Tongue (tissue), 2 donors: Measurements from ENCODE around the gene ZMIZ1. TPM values are rescaled to one million over a fixed set of nuclear protein-coding genes. Genes with fewer than 3 reads are reported as not detected.
A peak's percentile ranks its signal among the peaks of the same experiment; 100 is the strongest.

Experiments
- DNase-seq: peaks from one replicate; pipeline ENCODE4 v3.0.0-alpha.2; 2015
- total RNA-seq: library from RNA; depleted of rRNA; stranded (reverse); fragments of >200 nt; gene quantifications from one replicate; pipeline ENCODE4 v1.2.3, GENCODE V29; 2014

The ZMIZ1 gene
- total RNA-seq, 1 donor from 2014 or later = 31.6 TPM

DNA sequence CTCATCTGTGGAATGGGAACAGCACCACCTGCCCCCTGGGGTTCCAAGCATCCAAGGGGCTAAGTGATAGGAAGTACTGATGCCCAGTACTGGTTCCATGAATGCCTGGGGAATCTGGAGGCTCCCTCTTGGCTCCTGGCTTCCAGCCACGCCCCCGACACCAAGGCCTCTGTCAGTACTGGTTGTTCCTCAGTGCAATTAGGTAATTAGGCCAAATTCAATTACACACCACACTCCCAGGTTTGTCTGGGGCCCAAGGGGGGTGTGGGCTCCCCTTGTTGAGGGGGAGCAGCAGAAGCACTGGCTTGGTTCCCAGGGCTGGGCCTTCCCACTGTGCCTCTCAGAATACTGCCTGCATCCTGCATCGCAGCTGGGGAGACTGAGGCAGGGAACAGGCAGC lies 164.1 kb downstream of the ZMIZ1 start:
- DNase-seq = no peak

DNA sequence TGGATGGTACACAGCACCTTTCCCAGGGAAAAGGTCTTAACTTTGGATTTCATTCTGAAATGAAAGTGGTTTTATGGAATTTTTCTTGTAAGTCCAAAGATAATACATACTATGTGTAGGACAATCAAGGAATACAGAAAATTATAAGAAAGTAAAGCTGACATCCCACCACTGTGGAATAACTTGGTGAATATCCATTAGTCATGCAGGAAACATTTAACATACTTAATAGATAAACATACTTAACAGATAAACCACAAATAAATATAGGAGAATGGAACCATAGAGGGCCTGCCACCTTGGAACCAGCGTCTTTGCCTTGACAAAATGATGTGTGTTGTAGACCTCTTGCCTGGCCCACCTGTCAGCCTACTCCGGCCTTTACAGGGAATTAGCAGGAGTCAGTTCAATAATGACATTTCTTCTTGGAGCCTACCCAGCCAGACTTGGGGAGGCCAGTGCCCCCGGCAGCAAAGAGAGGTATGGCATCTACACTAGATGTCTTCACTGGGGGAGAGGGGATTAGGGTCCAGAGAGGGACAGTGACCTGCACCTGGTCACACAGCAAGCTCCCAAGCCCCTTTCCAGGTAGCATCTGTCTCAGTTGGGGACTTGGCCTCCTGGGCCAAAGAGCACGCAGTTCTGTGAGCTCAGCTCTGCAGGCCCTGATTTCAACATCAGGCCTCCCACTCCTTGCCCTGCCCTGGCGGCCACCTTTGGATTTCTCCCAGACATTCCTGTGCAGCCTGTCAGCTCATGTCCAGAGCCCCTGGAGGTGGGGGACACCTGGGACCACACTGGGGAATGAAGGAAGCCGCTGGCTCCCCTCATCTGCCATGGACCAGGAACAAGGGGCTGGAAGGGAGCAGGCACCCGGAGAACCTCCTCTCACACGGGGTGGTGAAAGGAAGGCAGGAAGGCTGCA lies 165.9 kb downstream of the ZMIZ1 start:
- DNase-seq = no peak

DNA sequence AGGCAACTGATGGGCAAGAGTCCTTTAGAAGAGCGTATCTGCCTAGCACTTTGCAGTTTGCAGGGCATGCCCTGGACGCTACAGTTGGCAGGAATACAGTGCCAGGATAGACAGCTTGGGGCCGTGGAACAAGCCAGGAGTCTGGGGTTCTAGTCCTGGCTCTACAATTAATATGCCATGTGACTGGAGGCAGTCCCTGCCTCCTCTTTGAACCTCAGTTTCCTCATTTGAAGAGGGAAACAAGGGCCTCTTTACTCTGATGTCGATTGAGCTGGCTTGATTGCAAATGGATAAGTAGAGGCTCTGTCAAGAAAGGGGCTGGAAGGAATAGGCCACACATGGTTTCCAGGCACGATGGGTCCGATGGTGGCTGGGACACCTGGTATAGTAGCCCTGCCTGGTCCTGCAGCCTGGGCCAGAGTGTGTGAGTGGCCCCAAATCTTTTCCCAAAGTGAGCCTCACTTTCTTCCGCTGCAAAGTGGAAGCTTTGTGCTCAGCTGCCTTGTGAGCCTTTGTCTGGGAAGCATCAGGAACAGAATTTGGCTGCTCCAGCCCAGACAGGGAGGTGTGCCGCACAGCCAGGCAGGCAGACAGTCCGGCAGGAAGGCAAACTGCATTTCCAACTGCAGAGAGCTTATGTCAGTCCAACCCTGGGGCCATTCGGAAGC lies 167.1 kb downstream of the ZMIZ1 start:
- DNase-seq = no peak

GRCh38 chr10:79236433-79236765 lies 167.6 kb downstream of the ZMIZ1 start:
- DNase-seq = no peak

DNA sequence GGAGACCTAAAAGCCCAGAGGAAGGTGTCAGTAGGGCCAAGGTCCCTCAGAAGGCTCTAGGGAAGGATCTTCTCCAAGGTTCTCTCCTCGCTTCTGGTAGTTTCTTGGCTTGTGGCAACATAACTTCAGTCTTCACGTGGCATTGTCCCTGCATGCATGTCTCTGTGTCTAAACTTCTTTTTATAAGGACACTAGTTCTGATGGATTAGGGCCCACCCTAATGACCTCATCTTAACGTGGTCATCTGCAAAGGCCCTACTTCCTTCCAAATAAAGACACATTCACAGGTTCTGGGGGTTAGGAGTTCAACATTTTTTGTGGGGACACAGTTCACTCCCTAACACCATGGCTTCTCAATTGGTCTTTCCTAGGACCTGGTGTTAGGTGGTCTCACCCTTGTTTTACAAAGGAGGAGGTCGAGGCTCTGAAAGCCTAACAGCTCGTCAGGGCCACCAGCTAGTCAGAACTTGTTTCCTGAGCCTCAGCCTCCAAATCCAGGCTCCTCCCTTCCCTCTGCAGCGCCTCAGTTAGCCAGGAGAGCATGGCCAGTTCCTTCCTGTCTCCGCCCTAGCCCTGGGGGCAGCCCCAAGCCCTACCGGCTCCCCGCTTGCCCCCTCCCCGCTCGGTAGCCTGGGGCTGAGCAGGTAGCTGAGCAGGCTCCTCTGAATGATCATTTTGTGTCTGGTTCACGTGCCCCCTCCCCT lies 168.8 kb downstream of the ZMIZ1 start:
- no peak for DNase-seq

DNA sequence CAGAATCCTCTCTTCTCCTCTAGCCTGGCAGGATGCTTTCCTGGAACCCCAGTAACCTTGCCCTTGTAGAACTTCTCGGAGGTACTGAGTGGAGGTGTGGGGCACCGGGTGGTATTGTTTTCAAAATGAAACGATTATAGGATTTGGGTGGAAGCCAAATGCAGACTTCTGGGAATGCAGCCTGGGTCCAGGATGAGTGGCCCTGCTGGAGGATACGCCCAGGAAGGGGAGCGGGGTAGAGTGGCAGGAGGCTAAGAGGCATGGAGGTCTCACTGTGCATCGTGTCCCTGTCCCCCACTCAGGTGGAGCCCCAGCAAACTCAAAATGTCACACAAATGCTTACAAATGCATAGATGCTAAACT lies 169.4 kb downstream of the ZMIZ1 start:
- no peak for DNase-seq

GRCh38 chr10:79238606-79239005 lies 169.8 kb downstream of the ZMIZ1 start:
- no peak for DNase-seq

GRCh38 chr10:79239275-79239779 lies 170.6 kb downstream of the ZMIZ1 start:
- no peak for DNase-seq

- no peak for DNase-seq
Observed at GRCh38 chr10:79239924-79240581, 171.3 kb downstream of the ZMIZ1 start.

GRCh38 chr10:79241629-79241989 lies 172.8 kb downstream of the ZMIZ1 start:
- no peak for DNase-seq

DNA sequence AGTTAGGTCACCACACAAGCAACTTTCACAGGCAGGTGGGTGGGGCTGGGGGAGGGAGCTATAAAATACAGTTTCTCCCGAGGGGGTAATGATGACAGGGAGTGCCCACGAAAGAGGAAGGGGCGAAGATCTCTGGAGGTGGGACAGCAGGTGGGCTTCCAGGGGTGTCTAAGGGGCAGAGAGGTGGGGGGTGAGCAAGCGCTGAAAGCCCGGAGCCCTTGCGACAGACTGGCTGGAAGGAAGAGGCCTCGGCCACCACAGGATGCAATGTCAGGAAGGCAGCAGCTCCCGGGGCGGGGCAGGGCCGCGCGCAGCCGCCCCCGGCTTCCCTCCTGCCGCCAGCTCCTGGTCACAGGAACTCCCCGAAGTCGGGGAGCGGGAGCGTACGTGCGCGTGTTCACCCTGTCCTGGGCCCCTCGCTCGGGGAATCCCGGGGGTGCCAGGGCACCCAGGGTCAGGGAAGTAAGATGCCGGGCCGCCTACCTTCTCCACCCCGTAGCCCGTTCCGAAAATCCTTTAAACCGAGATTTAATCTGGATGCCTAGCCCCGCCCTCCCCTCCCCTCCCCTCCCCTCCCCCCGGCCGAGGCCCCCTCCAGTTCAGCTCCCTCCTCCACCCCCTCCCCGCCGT lies 173.3 kb downstream of the ZMIZ1 start:
- DNase-seq = peak; percentile 62

DNA sequence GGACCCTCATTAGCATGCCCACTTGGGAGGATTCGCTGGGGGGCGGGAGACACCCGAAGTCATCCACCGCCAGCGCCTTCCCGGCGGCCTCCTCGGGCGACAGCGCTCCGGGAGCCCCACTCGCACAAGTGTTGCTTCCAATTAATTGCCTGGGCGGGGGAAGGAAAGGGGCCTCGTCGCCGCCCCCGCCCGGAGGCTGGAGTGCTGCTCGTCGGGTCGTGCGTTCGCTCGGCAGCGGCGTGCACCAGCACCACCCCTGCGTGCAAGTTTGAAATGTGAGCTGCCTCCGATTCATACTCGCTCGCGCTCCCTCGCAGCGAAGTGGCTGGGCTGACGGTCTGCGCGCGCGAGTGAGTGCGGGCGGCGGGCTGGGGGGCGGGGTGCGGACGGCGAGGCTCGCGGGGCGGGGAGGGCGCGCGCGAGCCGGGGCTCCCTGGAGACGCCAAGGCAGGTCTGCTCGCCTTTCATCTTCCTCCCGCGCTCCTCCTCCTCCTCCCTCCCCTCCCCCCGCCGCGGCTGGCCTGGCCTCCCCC lies 173.9 kb downstream of the ZMIZ1 start:
- DNase-seq = peak; percentile 90

DNA sequence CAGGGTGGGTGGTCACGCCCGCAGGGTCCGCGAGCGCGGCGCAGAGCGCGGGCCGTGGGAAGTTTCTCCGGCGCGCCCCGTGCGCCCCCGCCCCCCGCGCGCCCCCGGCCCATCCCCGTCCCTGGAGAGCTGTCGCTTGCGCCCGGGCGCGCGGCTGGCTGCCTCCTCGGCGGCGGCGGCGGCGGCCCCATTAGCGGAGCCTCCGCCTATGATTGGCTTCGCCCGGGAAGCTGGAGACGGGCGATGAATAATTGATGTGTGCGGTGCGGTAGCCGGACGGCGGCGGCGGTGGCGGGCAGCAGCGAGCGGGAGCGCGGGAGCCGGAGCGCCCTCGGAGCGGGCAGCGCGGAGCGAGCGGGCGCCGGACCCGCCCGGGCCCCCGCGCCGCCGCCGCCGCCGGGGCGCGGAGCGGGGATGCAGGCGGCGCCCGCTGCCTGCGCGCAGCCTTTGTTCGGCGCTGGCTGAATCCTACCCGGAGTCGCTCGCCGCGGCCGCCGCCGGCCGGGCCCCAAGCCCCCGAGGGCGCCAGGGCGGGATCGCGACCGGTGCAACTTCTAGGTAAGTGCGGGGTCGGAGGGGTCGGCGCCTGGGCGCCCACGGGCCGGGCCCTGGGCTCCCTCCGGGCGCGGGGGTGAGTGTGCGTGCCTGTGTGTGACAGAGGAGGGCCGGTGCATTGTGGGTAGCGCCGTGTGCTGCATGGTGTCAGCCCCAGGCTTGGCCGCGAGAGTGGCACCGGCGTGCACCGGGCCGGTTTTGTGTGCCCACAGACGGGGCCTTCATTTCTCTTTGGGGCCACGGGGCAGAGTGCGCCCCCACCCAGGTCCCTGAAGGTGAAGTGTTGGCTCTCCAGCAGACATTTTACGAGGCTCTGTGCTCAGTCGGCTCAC lies 174.7 kb downstream of the ZMIZ1 start:
- peak; percentile 68 for DNase-seq

- DNase-seq = no peak
Observed at GRCh38 chr10:79244068-79244442, 175.3 kb downstream of the ZMIZ1 start.

DNA sequence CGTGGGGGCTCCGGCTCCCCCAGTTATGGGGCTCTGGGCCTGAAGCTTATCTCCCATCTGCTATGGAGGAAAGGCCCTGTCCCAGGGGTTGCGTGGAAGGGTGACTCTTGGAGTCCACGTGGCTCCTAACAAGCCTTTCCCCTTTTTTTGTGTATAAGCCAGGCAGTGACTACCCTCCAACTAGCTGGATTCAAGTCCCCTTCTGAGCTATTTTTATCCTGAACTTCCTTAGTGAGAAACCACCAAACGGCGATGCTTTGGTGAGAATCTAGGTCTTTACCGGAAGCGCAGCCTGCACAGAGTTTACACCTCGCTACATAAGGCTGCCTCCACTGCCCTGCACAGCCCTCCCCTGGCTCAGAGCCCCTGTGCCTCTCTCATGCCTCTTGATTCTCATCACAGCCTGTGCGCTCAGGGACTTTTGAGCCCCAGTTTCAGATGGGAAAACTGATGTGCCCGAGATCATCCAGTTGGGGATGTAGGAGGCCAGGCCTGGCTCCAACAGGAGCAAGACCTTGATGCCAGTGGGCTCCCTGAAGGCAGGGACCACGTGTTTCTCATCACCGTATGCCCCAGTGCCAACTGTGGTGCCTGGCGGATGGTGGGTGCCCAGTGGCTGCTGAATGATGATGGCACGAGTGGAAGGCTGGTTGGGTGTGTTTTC lies 176.2 kb downstream of the ZMIZ1 start:
- DNase-seq = no peak

GRCh38 chr10:79245539-79246208 lies 176.9 kb downstream of the ZMIZ1 start:
- DNase-seq = no peak

DNA sequence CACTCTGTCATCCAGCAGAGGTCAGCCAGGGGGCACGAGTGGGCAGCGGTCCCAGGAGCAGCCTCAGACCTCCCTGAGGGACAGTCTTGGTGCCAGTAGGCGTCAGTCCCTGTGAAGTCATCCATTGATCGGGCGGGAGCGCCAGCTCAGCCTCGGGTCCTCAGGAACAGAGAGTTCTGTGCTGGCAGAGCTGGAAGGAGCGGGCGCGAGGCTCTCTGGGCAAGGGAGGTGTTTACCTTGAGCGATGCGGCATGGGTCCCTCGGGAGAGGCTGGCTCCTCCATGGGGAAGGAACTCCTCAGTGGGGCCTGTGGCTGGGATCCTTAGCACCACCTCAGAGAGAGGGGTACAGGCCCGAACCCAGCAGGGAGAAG lies 177.4 kb downstream of the ZMIZ1 start:
- DNase-seq = no peak

GRCh38 chr10:79246606-79247275 lies 178.0 kb downstream of the ZMIZ1 start:
- no peak for DNase-seq
